DMS114 treated with DMSO at 0.1 percent for 48 hours (cell line): Measurements from ENCODE around the gene ZG16B.
A peak's percentile ranks its signal among the peaks of the same experiment; 100 is the strongest.

Source experiments
- DNase-seq: peaks from one replicate; lab custom pipeline; 2025; ENCODE audit not compliant: unreplicated experiment; lab: John Stamatoyannopoulos, UW

The ZG16B gene

DNA sequence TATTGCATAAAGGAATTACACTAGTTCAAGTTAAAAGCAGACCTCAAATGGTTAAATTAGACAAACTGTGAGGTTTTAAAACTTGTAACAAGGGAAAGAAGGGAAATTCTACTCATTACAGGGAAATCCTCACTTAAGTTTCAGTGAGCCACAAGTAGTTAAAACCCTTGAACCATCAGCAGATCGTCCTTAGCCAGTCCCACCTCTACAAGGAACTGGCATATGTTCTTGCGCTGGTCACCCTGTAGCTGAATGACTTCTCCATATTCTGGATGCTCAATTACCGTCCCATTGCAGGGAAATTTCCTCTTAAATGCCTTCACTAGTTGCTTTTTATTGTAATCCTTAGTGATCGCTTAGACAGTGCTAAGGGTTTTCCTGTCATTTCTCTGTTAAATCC is 7.6 kb upstream of the ZG16B start:
- no peak for DNase-seq

DNA sequence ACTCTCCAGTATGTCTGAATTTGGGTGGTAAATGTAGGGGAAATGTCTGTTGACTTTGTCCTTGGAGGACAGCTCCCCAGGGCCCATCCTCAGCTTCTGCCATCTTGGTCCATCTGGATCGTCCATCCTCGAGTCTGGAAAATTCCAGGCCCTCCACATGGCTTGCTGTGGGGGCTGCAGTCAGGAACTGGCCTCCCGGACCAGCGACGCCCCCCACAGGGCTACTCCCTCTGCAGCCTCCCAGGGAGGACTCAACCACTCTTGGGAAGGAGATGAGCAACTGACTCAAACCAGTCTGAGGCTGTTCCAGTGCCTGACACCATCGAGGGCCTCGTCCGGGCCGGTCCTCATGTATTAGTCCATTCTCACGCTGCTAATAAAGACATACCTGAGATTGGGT is 5.5 kb upstream of the ZG16B start:
- DNase-seq = no peak

DNA sequence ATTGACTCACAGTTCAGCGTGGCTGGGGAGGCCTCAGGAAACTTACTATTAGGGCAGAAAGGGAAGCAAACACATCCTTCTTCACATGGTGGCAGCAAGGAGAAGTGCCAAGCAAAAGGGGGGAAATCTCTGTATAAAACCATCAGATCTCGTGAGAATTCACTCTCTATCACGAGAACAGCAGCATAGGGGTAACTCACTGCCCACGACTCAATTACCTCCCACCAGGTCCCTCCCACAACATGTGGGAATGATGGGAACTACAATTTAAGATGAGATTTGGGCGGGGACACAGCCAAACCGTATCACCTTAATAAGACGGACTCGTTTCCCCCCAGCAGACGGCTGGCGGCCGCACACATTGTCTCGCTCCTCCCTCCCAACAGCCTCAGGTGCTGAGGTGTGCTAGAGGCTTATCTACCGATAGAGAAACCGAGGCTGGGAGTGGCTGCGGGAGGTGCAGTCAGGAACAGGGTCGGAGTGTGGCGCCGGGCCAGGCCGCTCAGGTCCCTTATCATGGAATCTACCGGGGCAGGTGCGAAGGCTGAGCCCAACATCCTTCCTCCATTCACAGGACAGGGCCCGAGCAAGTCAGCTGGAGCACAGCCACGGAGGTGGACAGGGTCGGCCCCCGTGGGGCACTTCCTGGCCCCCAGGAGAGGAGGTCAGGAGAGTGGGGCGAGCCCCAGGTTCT is 4.9 kb upstream of the ZG16B start:
- no peak for DNase-seq

DNA sequence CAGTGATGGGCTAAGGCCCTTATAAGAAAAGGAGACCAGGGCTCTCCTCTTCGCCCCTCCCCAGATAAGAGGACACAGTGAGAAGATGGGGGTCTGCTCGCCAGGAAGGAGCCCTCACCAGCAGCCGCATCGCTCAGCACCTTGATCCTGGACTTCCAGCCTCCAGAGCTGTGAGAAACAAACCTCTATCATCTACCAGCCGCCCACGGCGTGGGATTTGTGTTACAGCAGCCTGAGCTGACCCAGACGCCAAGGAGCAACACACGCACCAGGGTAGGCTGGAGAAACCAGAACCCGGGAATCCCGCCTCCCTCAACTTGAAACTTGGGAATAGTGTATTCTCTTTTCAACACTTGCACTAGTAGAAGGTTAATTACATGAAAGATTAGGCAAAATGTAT is 4.2 kb upstream of the ZG16B start:
- no peak for DNase-seq

DNA sequence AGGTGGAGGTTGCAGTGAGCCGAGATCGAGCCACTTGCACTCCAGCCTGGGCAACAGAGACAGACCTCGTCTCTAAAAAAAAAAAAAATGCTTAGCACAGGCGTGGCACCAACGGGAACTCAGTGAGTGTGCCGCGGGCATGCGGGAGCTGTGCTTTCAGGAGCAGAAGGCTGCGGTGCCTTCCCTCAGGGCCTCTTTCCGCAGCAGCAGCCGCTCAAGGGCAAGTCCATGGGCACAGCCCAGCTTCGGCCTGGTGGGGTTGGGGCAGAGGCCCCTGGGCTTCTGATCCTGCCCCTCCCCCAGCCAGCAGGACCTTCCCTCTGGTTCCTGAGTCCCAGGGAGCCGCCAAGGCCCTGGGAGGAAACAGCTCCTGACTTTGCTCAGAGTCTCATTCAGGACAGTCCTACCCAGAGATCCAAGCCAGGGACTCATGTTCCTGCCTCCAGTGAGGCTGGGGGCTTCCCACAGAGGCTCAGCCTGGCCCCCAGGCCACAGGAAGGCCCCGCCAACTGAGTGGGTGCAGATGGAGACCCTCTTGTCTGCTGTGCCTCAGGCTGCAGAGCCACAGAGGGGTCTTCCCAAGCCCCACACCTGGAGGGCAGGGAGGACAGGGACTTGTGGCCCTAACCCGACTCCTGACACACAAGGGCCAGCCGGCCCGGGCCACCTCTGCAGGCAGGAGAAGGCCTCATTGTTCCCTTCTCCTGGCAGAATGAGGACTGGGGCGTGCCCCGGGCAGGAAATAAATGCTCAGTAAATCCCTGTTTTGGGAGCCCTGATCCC is 3.3 kb upstream of the ZG16B start:
- DNase-seq = no peak

DNA sequence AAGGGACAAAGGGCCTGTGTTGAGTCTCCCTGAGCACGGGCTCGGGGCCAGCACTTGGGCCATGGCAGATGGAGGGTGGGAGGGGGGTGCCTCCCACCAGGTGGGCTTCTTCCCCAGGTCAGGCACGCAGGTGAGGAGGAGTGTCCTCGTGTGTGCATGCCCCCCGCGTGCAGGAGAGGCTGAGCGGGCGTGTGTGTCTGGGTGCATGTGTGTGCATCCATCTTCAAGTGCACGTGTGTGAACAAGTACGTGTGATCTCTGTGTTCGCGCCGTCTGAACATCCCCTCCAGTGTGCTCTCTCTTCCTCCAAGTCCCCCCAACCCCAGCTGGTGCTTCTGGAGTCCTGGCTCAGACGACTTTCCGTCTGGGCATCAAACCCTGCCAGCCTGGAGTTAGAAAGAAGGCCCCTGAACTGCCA is 2.7 kb upstream of the ZG16B start:
- DNase-seq = no peak

DNA sequence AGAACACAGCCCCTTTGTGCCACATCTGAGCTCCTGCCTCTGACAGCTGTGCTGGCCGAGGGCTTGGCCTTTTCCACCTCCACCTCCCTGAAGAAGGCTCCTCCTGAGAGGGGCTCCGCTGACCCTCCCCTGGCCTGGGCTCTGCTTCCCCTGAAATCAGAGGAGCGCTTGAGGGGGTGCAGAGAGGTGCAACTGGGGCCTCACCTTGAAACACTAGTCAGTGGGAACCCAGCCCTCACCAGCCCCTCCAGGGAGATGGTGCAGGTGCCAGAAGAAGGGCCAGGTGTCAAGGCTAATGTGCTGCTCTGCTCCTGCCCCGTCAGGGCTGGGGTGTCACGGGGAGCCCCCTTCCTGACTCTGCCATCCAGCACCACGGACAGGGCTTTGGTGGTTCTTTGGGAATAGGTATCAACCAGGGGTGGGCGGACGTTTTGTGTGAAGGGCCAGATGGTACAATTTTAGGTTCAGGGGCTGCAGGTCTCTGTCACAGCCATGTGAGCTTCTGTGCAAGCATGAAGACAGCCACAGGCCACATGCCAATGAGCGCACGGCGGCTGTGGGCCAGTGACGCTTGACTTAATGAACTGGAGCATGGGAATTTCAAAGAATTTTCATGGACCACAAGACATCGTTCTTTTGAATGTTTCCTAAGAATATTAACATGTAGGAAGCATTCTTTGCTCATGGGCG is 2.1 kb upstream of the ZG16B start:
- no peak for DNase-seq

DNA sequence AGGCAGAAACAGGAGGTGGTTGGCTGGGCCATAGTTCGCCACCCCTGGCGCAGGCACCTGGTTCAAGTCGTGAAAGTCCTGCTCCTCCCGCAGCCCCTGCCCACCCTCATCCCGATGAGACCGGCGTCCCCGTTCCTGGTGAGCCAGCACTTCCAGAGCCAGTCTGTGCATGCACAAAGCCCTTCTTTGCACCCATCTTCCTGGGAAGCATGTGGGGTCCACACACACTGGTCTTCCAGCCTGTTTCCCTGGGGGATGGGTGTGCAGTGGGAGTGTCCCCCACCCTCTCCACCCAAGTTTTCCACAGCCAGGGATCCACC is 1.6 kb upstream of the ZG16B start:
- DNase-seq = no peak

DNA sequence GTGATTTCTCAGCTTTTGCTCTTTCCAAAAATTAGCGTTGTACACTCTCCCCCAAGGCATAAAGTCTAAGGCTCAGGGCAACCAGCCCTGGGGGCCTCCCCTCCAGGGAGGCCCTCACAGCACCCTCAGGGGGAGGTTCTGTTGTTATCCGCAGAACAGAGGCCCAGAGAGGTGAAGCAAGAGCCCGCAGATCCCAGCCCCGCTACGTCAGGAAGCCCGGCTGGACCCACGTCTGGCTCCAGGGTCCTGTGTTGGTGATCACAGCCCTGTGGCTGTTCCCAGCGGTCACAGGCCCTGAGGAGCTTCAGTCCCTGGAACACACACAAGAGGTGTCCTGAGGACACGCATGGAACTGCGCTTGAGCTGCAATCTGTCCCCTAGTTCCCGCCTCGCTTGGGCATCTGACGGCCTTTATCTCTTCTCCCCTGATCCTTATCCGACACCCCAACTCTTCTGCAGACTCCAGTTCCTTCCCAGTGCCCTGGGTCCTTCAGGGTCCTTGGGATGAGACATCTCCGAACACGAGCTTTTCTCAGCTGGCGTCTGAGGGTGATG is 1.1 kb upstream of the ZG16B start:
- no peak for DNase-seq

DNA sequence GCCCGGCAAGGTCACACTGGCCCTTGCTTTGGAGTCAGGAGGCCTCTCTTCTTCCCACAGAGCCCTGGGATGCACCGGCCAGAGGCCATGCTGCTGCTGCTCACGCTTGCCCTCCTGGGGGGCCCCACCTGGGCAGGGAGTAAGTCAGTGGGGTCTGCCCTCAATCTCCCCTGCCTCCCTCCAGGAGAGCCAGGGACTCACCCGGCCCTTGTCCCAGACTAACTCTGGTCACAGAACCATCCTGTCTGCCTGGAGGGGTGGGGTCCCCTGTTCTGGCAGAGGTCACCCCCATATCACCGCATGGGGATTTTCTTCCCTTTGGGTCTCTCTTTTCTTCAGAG is 222 bp downstream of the ZG16B start:
- DNase-seq = no peak

DNA sequence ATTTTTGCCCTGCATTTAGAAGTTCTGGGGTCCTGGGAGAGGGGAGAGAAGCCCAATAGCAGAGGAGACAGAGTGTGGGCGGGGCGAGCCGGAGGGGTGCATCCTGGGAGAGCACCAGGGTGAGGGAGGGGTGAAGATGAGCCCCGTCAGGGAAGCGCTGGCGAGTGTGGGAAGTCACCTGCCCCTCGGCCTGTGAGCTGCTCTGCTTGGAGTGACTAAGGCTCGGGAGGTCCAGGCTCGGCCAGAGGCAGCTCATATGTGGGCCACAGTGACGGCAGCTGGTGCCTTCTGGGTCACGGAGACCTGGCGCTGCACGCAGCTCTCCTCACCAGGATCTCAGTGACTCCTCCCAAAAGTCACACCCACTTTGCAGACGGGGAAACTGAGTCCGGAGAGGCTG is 1.1 kb downstream of the ZG16B start:
- DNase-seq = no peak

DNA sequence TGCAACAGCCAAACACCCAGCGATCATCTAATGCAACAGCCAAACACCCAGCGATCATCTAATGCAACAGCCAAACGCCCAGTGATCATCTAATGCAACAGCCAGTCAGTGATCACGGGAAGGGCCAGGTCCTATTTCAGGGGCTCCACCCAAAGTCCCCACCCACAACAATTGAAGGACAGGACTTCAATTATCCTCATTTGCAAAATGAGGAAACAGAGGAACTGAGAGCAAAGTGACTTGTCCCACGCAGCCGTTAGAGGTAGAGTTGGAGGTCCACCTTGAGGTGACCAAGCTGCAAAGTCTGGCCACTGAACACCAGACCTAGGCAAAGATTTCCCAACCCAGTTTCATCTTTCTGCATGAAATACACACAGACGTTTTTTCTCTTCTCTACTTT is 3.7 kb downstream of the ZG16B start:
- DNase-seq = no peak

DNA sequence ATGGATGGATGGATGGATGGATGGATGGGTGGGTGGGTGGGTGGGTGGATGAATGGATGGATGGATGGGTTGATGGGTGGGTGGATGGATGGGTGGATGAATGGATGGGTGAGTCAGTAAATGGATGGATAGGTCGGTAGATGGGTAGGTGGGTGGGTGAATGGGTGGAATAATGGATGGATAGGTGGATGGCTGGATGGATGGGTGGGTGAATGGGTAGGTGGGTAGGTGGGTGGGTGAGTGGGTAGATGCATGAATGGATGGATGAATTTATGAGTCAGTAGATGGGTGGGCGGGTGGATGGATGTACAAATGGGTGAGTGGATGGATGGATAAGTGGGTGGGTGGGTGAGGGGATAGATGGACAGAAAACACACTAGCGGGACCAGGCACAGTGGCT is 4.9 kb downstream of the ZG16B start:
- DNase-seq = no peak

DNA sequence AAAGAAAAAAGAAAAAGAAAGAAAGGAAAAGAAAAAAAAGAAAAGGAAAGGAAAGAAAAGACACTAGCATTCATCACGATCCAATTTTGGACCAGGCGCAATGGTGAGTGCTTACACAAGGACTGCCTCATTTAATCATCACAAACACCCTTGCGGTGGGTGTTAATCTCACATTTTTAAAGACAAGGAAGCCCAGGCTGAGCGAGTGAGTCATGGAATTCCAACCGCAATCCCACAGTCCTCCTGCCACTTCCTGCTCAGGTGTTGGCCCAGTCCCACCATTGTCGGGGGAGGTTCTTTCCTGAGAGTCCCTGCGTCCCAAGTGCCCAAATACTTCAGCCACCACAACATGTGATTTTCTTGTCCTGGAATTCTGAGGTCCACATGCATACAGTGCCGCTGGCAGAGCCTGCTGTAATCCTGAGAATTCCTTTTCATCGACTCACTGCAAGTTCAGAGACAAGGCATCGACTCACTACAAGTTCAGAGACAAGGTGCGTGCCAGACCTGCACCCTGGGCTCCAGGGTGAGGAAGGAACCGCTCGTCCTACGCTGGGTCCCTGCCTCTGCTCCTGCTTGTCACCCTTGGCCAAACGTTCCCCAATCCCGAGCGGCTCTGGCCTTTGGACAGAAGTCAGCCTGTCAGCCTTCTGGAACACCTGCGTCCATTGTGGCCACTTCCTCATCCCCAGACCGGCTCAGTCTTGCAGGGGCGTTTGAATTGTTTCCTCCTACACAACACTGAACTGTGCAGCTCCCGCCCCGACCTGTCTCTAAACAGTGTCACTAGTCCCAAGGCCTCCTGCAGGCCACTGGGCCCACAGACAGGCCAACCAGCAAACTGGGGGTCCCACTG is 5.8 kb downstream of the ZG16B start:
- no peak for DNase-seq

DNA sequence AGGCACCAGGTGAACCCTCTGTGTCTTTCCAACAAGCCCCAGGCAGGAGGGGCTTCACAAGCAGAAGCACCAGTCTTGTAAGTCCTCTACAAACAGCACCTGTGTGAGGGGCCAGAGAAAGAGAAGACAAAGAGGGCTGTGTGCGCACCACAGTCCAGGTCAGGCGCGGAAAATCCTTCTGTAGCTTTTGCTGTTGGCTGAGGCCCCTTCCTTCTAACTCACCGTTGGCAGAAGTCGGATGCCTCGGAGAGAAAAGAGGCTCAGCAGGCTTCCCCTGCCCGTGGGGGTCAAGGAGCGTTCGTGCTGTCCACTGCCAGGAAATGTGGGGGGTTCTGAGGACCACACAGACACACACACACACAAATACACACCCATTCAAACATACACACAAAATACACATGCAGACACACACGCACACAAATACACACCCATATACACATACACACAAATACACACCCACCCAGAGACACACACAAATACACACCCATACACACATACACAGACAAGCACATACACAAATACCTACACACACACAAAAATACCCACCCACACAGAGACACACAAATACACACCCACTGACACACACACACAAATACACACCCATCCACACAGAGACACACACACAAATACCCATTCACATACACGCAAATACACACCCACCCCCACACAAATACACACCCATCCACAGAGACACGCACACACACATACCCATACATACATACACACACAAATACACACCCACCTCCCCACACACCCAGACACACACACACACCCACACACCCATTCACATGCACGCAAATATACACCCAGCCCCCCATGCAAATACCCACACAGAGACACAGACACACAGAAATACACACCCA is 6.8 kb downstream of the ZG16B start:
- DNase-seq = no peak

DNA sequence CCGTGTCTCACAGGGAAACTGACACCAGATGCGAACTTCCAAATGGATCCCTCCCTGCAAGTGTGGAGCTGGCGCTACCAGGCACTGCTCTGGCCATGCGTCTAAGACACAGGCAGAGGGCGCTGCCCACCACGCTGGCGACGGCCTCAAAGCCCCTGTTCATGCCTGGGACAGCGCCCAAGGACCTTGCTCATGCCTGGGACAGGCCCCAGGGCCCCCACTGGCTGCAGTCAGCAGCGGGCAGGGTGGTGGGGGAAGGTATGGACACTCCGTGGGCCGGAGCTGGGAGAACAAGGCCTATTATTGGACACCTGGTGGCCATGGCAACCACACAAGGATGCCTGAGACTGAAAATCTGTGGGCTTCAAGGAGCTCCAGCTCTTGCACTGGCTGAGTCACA is 8.8 kb downstream of the ZG16B start:
- DNase-seq = peak; percentile 19

DNA sequence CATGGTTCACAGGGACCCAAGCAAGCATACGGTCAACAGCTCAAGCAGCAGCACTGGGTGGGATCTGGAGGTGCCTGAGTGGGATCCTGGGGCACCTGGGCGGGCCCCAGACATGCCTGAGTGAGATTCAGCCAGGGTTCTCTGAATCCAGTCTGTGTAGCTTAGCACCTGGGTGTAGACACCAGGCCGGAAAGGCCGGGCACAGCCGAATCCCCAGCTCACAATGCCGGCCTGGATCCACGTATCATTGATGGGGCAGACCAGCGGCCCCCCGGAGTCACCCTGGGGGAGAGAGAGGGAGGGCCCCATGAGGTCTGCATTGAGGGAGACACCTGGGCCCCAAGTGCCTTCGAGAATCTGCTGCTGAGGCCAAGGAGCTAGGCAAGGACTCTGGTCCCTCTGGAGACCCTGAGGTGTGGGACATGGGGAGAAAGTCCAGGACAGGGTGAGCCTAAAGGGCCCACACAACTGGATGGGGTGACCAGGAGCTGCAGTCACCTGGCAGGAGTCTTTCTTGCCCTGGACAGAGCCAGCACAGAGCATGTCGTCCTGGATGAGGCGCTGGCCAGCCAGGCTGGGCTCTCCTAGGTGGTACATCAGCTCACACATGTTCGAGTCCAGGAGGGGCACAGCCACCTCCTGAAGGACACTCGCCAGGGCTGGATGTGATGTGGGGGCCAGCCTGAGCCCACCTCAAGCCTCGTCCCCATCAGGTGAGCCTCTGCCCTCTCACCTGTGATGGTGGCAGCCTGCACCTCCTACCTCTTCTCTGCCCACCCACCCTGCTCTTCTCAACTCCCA is 9.7 kb downstream of the ZG16B start:
- DNase-seq = no peak

DNA sequence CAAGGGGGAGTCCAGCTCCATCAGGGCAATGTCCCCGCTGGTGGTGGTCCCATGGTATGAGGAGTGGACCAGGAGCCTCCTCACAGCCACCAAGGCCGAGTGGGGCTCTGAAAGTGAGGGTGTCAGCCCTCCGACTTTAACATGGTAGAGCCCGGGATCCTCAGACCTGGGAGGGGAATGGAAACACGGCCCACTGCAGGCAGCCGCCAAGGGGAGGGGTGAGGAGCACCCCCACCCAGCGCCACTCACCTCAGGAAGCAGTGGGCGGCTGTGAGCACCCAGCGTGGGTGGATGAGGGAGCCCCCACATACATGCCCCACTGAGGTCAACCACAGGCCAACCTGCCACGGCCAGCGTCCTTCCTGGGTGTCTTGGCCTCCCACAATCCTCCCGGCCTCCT is 10.8 kb downstream of the ZG16B start:
- DNase-seq = no peak

DNA sequence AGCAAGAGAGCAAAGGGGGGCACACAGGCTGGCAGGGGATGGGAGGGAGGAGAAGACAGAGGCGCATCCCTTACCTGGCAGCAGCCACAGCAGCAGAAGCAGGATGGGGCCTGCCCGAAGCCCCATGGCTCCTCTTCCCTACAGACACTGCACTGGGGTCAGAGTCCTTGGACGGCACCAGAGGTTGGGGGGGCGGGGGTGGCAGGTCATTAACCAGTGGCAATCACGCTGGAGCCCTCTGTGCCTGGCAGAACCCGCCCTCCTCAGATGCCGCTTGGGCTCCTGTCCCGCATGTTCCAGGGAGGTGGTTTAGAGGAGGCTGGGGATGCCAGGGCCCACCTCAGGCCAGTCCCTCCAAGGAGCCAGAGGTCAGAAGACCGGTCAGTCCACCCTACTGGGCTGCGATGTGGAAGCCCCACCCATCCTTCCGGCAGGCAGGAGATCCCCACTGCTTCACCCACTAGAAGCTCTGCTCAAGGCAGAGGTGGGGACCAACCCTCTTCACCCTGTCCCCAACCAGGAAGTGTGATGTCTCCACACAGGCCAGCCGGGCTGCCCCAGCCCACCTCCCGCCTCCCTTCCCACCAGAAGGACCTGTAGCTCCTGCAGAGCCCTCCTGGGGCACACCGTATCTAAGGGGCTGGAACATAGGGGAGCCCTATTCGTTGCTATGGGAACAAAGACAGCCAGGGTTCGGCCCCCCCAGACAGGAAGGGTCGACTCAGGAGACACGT is 11.7 kb downstream of the ZG16B start:
- no peak for DNase-seq
